ENCODE data around the gene RBM12. TPM values are rescaled to one million over a fixed set of nuclear protein-coding genes. Genes with fewer than 3 reads are reported as not detected.
"Not testable (repeated sequence)": the region's sequence is repeated elsewhere in the genome, so short reads cannot be mapped to it uniquely, and the experiment has no call there.

Gene RBM12
- polyA plus RNA-seq, 4 donors = 6.9 to 61.6 (median 12.6) TPM

GRCh38 chr20:35708502-35708901, 43.8 kb upstream of the RBM12 start:
- Histone ChIP-seq H3K27ac (ENCODE audit: low read depth in 1 of 3, low read length in 2 of 3) (no peak overlapping the region), H3K9me3 (ENCODE audit: control insufficient read depth in 2 of 2, insufficient read depth in 1 of 2, low read depth in 1 of 2, low read length in 1 of 2) (no peaks in the 10 kb centered on the region), H3K36me3 (ENCODE audit: control insufficient read depth in 3 of 3, insufficient read depth in 2 of 3, low read depth in 1 of 3, low read length in 3 of 3) (peaks cover 24 to 34% (median 34%) of the 10 kb centered on the region in 3 donors), H3K4me1 (ENCODE audit: control insufficient read depth in 3 of 3, insufficient read depth in 2 of 3, low read depth in 1 of 3, low read length in 2 of 3) (no peaks in the 10 kb centered on the region), H3K4me3 (ENCODE audit: low read depth in 1 of 3, low read length in 3 of 3) (no peak overlapping the region), H3K27me3 (ENCODE audit: control insufficient read depth in 3 of 3, insufficient read depth in 3 of 3, low read length in 3 of 3) (no peaks in the 10 kb centered on the region)
- DNase-seq (no peak), FAIRE-seq (no peak)
- WGBS, 3 donors = 58 to 63% (median 59%) methylated on average over 1 of the region's 1 CpG

GRCh38 chr20:35706591-35707529, 42.2 kb upstream of the RBM12 start:
- H3K4me3 ChIP-seq (ENCODE audit: low read depth in 1 of 3, low read length in 3 of 3); H3K27me3 ChIP-seq (ENCODE audit: control insufficient read depth in 3 of 3, insufficient read depth in 3 of 3, low read length in 3 of 3); H3K9me3 ChIP-seq (ENCODE audit: control insufficient read depth in 2 of 2, insufficient read depth in 1 of 2, low read depth in 1 of 2, low read length in 1 of 2); H3K27ac ChIP-seq (ENCODE audit: low read depth in 1 of 3, low read length in 2 of 3); H3K4me1 ChIP-seq (ENCODE audit: control insufficient read depth in 3 of 3, insufficient read depth in 2 of 3, low read depth in 1 of 3, low read length in 2 of 3); DNase-seq; FAIRE-seq: not testable (repeated sequence)
- 92 to 93% (median 93%) methylated on average over 17 of the region's 17 CpGs for WGBS, 3 donors
- peaks cover 18 to 36% (median 28%) of the 10 kb centered on the region in 3 donors for H3K36me3 ChIP-seq (ENCODE audit: control insufficient read depth in 3 of 3, insufficient read depth in 2 of 3, low read depth in 1 of 3, low read length in 3 of 3)

GRCh38 chr20:35705894-35706293, 41.2 kb upstream of the RBM12 start:
- FAIRE-seq; H3K27ac ChIP-seq (ENCODE audit: low read depth in 1 of 3, low read length in 2 of 3); H3K9me3 ChIP-seq (ENCODE audit: control insufficient read depth in 2 of 2, insufficient read depth in 1 of 2, low read depth in 1 of 2, low read length in 1 of 2); DNase-seq; H3K4me1 ChIP-seq (ENCODE audit: control insufficient read depth in 3 of 3, insufficient read depth in 2 of 3, low read depth in 1 of 3, low read length in 2 of 3); H3K4me3 ChIP-seq (ENCODE audit: low read depth in 1 of 3, low read length in 3 of 3); H3K27me3 ChIP-seq (ENCODE audit: control insufficient read depth in 3 of 3, insufficient read depth in 3 of 3, low read length in 3 of 3): not testable (repeated sequence)
- H3K36me3 ChIP-seq (ENCODE audit: control insufficient read depth in 3 of 3, insufficient read depth in 2 of 3, low read depth in 1 of 3, low read length in 3 of 3) = peaks cover 15 to 33% (median 32%) of the 10 kb centered on the region in 3 donors
- 89 to 92% (median 91%) methylated on average over 11 of the region's 11 CpGs for WGBS, 3 donors

GRCh38 chr20:35704514-35705261, 40.0 kb upstream of the RBM12 start:
- H3K27ac ChIP-seq (ENCODE audit: low read depth in 1 of 3, low read length in 2 of 3) = no peak overlapping the region
- DNase-seq (no peak), FAIRE-seq (no peak)
- H3K4me1 ChIP-seq (ENCODE audit: control insufficient read depth in 3 of 3, insufficient read depth in 2 of 3, low read depth in 1 of 3, low read length in 2 of 3) = peaks cover 0 to 6% (median 4%) of the 10 kb centered on the region in 3 donors
- WGBS, 3 donors = 84 to 88% (median 87%) methylated on average over 5 of the region's 5 CpGs
- H3K4me3 ChIP-seq (ENCODE audit: low read depth in 1 of 3, low read length in 3 of 3) = no peak overlapping the region
- no peaks in the 10 kb centered on the region for H3K27me3 ChIP-seq (ENCODE audit: control insufficient read depth in 3 of 3, insufficient read depth in 3 of 3, low read length in 3 of 3)
- peaks cover 20 to 35% (median 27%) of the 10 kb centered on the region in 3 donors for H3K36me3 ChIP-seq (ENCODE audit: control insufficient read depth in 3 of 3, insufficient read depth in 2 of 3, low read depth in 1 of 3, low read length in 3 of 3)
- no peaks in the 10 kb centered on the region for H3K9me3 ChIP-seq (ENCODE audit: control insufficient read depth in 2 of 2, insufficient read depth in 1 of 2, low read depth in 1 of 2, low read length in 1 of 2)

GRCh38 chr20:35702824-35703695, 38.4 kb upstream of the RBM12 start:
- Histone ChIP-seq H3K27me3 (ENCODE audit: control insufficient read depth in 3 of 3, insufficient read depth in 3 of 3, low read length in 3 of 3) (no peaks in the 10 kb centered on the region), H3K4me1 (ENCODE audit: control insufficient read depth in 3 of 3, insufficient read depth in 2 of 3, low read depth in 1 of 3, low read length in 2 of 3) (peaks cover 0 to 8% (median 6%) of the 10 kb centered on the region in 3 donors), H3K36me3 (ENCODE audit: control insufficient read depth in 3 of 3, insufficient read depth in 2 of 3, low read depth in 1 of 3, low read length in 3 of 3) (peaks cover 20 to 35% (median 24%) of the 10 kb centered on the region in 3 donors), H3K27ac (ENCODE audit: low read depth in 1 of 3, low read length in 2 of 3) (no peak overlapping the region), H3K9me3 (ENCODE audit: control insufficient read depth in 2 of 2, insufficient read depth in 1 of 2, low read depth in 1 of 2, low read length in 1 of 2) (no peaks in the 10 kb centered on the region), H3K4me3 (ENCODE audit: low read depth in 1 of 3, low read length in 3 of 3) (no peak overlapping the region)
- DNase-seq (no peak), FAIRE-seq (no peak)
- WGBS, 3 donors = 55 to 72% (median 71%) methylated on average over 4 of the region's 4 CpGs

- no peak for DNase-seq
- H3K9me3 ChIP-seq (ENCODE audit: control insufficient read depth in 2 of 2, insufficient read depth in 1 of 2, low read depth in 1 of 2, low read length in 1 of 2) = no peaks in the 10 kb centered on the region
- FAIRE-seq = no peak
- no peaks in the 10 kb centered on the region for H3K27me3 ChIP-seq (ENCODE audit: control insufficient read depth in 3 of 3, insufficient read depth in 3 of 3, low read length in 3 of 3)
- H3K27ac ChIP-seq (ENCODE audit: low read depth in 1 of 3, low read length in 2 of 3) = no peak overlapping the region
- peaks cover 20 to 39% (median 24%) of the 10 kb centered on the region in 3 donors for H3K36me3 ChIP-seq (ENCODE audit: control insufficient read depth in 3 of 3, insufficient read depth in 2 of 3, low read depth in 1 of 3, low read length in 3 of 3)
- WGBS, 3 donors = 82 to 89% (median 86%) methylated on average over 12 of the region's 12 CpGs
- H3K4me1 ChIP-seq (ENCODE audit: control insufficient read depth in 3 of 3, insufficient read depth in 2 of 3, low read depth in 1 of 3, low read length in 2 of 3) = peaks cover 0 to 9% (median 6%) of the 10 kb centered on the region in 3 donors
- H3K4me3 ChIP-seq (ENCODE audit: low read depth in 1 of 3, low read length in 3 of 3) = no peak overlapping the region
Measured at GRCh38 chr20:35702051-35702823, 37.5 kb upstream of the RBM12 start.

GRCh38 chr20:35700625-35701148, 36.0 kb upstream of the RBM12 start:
- Histone ChIP-seq H3K27ac (ENCODE audit: low read depth in 1 of 3, low read length in 2 of 3) (peak overlapping the region in 1 of 3 donors; percentile 25), H3K27me3 (ENCODE audit: control insufficient read depth in 3 of 3, insufficient read depth in 3 of 3, low read length in 3 of 3) (no peaks in the 10 kb centered on the region), H3K36me3 (ENCODE audit: control insufficient read depth in 3 of 3, insufficient read depth in 2 of 3, low read depth in 1 of 3, low read length in 3 of 3) (peaks cover 16 to 31% (median 17%) of the 10 kb centered on the region in 3 donors), H3K9me3 (ENCODE audit: control insufficient read depth in 2 of 2, insufficient read depth in 1 of 2, low read depth in 1 of 2, low read length in 1 of 2) (no peaks in the 10 kb centered on the region), H3K4me1 (ENCODE audit: control insufficient read depth in 3 of 3, insufficient read depth in 2 of 3, low read depth in 1 of 3, low read length in 2 of 3) (peaks cover 0 to 9% (median 6%) of the 10 kb centered on the region in 3 donors), H3K4me3 (ENCODE audit: low read depth in 1 of 3, low read length in 3 of 3) (no peak overlapping the region)
- no peak for DNase-seq
- 92 to 97% (median 93%) methylated on average over 7 of the region's 7 CpGs for WGBS, 3 donors
- FAIRE-seq = no peak

Measured in small intestine (tissue), 7 donors.